Limb (tissue), 2 donors: ENCODE results near the gene KIF22.

Experiments used
- DNase-seq, 2 donors: peaks; one replicate each; pipeline ENCODE4 v3.0.0-alpha.2; 2016; ENCODE audit errors: extremely low spot score in 2 of 2

Gene KIF22

GRCh38 chr16:29794231-29794710 lies 3.7 kb downstream of the KIF22 start:
- DNase-seq: no peak

- no peak for DNase-seq
These were observed 11.9 kb downstream of the KIF22 start for GRCh38 chr16:29802416-29802935.

- no peak for DNase-seq
These were observed 13.5 kb downstream of the KIF22 start for GRCh38 chr16:29804020-29804419.

- no peak for DNase-seq
These were observed 14.1 kb downstream of the KIF22 start for GRCh38 chr16:29804455-29805231.

GRCh38 chr16:29805232-29806098 lies 14.9 kb downstream of the KIF22 start:
- DNase-seq: peak; percentile 96 to 99

- no peak for DNase-seq
These were observed 15.6 kb downstream of the KIF22 start, which contains the start of gene MAZ for GRCh38 chr16:29806099-29806579. Gene MAZ (plus strand): TSS chr16:29806529. CDS start chr16:29806702, 173 bp downstream.

GRCh38 chr16:29806641-29807425 lies 16.3 kb downstream of the KIF22 start:
- peak in 1 of 2 donors; percentile 81 for DNase-seq

GRCh38 chr16:29807426-29808218 lies 17.1 kb downstream of the KIF22 start:
- peak; percentile 79 to 86 for DNase-seq

- no peak for DNase-seq
These were observed 17.8 kb downstream of the KIF22 start for GRCh38 chr16:29808219-29808900.

- DNase-seq: no peak
These were observed 18.6 kb downstream of the KIF22 start for GRCh38 chr16:29809031-29809747.

- DNase-seq: peak in 1 of 2 donors; percentile 51
These were observed 19.5 kb downstream of the KIF22 start for GRCh38 chr16:29809850-29810698.

GRCh38 chr16:29810699-29811169 lies 20.2 kb downstream of the KIF22 start:
- DNase-seq: no peak

GRCh38 chr16:29811170-29811895 lies 20.8 kb downstream of the KIF22 start:
- peak; percentile 87 to 89 for DNase-seq

- peak; percentile 69 to 93 for DNase-seq
These were observed 21.5 kb downstream of the KIF22 start, which contains the start of gene PRRT2 for GRCh38 chr16:29811896-29812665. Gene PRRT2 (plus strand): TSS chr16:29812193. CDS start chr16:29813055, 862 bp downstream.

- no peak for DNase-seq
These were observed 22.4 kb downstream of the KIF22 start for GRCh38 chr16:29812754-29813643.
